Transverse colon (tissue), 4 donors: ENCODE data around the gene BHLHE23.

ENCODE experiments used
- CTCF ChIP-seq, 5 experiments: fragments of 200-600 bp in 3 of 5; fragments of 450-650 bp in 2 of 5; sonication (generic) in 3 of 5; IDR thresholded peaks; 1 replicate in 2 of 5; 2 replicates in 3 of 5; pipeline ENCODE4 v1.5.1; 2016 to 2017; ENCODE audit warnings: antibody characterized with exemption in 5 of 5, inconsistent platforms in 3 of 5, mild to moderate bottlenecking in 2 of 5, moderate library complexity in 1 of 5
- POLR2A ChIP-seq: fragments of 450-650 bp; IDR thresholded peaks from one replicate; pipeline ENCODE4 v1.6.1; 2016; ENCODE audit warnings: antibody characterized with exemption, mild to moderate bottlenecking, moderate library complexity
- POLR2AphosphoS5 ChIP-seq, 3 donors: sonication (generic); formaldehyde crosslinking; IDR thresholded peaks; one replicate each; pipeline ENCODE4 v1.6.1; 2016; ENCODE audit warnings: antibody characterized with exemption in 3 of 3

DNA sequence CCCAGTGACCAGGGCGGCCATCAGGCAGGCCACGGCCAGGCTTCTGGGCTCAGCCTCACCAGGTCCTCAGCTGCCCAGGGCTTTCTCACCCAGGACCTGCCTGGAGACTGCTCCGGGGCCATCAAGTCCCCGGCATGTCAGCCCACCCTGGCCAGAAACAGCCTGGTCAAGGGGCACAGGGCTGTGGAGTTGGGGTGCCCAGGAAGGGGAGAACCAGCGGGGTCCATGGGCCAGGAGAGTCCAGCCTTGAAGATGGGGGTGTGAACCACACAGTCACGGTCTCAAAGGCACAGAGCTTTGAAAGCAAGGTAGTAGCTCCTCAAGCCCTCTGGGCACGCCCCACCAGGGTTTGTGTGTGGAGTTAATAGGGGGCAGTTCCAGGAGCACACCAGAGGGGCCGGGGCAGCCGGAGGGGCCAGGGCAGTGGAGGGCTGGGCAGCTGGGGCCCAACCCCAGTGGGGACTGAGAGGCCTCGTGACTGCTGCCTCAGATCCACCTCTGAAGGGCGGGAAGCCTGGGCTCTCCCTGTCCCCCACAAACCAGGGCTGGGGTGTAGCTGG lies 48.0 kb upstream of the BHLHE23 start:
- TF ChIP-seq POLR2AphosphoS5 (IDR thresholded peaks at IDR 0.05) (no peak), POLR2A (no peak), CTCF (IDR thresholded peaks at IDR 0.05) (no peak)
